ENCODE results near the gene ZFP28. TPM values are rescaled to one million over a fixed set of nuclear protein-coding genes. Genes with fewer than 3 reads are reported as not detected.

The ZFP28 gene
- total RNA-seq, 2 donors from 2014 or later: 4.8 to 5.1 TPM

Other genes with a start within 250 kb of the ZFP28 start
- gene ZSCAN5A, start 224.1 kb upstream of the ZFP28 start, total RNA-seq: 10 to 100 TPM in 1 of 2 donors, 1 to 10 TPM in 1; 9.1 to 11.1 TPM
- gene ZNF582, start 145.4 kb upstream of the ZFP28 start, total RNA-seq: 1 to 10 TPM; 3.2 to 3.9 TPM
- gene ZNF583, start 134.6 kb upstream of the ZFP28 start, total RNA-seq: 1 to 10 TPM; 1.7 to 2.7 TPM
- gene ZNF667, start 61.6 kb upstream of the ZFP28 start, total RNA-seq: 1 to 10 TPM in 1 of 2 donors, under 1 TPM in 1; 0.26 to 2.0 TPM
- 1 to 10 TPM in 1 of 2 donors, under 1 TPM in 1; 0.23 to 1.1 TPM for gene ZNF471, start 31.1 kb upstream of the ZFP28 start, total RNA-seq
- 1 to 10 TPM in 1 of 2 donors, under 1 TPM in 1; 0.83 to 1.4 TPM for gene ZNF470, start 28.5 kb downstream of the ZFP28 start, total RNA-seq
- 1 to 10 TPM; 4.9 to 5.1 TPM for gene ZNF71, start 56.4 kb downstream of the ZFP28 start, total RNA-seq
- gene SMIM17, start 104.2 kb downstream of the ZFP28 start, total RNA-seq: not detected
- under 1 TPM; 0.83 to 0.99 TPM for gene ZNF835, start 132.8 kb downstream of the ZFP28 start, total RNA-seq

Measured in T-helper 17 cell (primary cell).